ENCODE results near the gene NCOA3.
"Not testable (repeated sequence)": the region's sequence is repeated elsewhere in the genome, so short reads cannot be mapped to it uniquely, and the experiment has no call there.

NCOA3 gene

GRCh38 chr20:47571426-47571825 is 69.7 kb downstream of the NCOA3 start:
- no peak for DNase-seq

GRCh38 chr20:47572105-47572729 is 70.5 kb downstream of the NCOA3 start:
- no peak for DNase-seq

DNA sequence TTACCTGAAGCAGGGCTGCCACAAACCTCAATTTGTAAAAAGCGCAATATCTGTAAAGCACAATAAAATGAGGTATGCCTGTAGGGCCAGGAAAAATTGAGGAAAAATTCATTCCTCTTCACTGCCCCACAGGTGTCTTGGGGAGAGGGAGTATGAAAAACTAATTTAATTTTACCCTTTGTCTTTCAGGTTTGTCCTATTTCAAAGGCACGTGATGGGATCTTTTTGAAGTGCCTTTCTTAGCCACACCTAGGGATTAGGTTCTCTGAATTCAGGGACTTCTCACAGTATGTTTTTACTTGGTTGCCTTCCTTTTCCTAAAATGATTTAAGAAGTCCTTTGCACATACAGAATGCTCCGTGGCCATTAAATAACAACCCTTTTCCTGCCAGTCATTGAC is 71.9 kb downstream of the NCOA3 start:
- DNase-seq, result no peak

- DNase-seq, result no peak
Observed at GRCh38 chr20:47574616-47575364, 73.1 kb downstream of the NCOA3 start.

GRCh38 chr20:47576516-47577033 is 74.9 kb downstream of the NCOA3 start:
- DNase-seq, result no peak

DNA sequence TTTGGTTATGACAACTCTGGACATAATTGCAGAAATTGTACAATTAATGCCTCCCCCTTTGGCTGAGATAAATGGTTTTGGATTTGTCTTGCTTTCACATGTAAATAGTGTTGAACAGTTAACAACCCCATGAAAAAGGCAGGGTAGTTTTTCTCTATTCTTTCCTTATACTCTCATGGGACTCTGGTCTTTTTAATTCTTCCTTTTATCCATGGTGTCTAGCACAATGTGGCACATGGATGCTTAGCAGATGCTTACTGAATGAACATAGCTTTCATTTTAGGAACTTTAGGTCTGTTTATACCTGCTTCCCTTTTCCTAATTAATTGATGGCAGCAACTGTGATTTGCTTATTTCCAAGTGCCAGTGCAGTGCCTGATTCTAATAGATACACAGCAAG is 75.6 kb downstream of the NCOA3 start:
- no peak for DNase-seq

- no peak for DNase-seq
Observed at GRCh38 chr20:47578543-47578942, 76.9 kb downstream of the NCOA3 start.

- not testable (repeated sequence) for DNase-seq
Observed at GRCh38 chr20:47580686-47581085, 79.0 kb downstream of the NCOA3 start.

DNA sequence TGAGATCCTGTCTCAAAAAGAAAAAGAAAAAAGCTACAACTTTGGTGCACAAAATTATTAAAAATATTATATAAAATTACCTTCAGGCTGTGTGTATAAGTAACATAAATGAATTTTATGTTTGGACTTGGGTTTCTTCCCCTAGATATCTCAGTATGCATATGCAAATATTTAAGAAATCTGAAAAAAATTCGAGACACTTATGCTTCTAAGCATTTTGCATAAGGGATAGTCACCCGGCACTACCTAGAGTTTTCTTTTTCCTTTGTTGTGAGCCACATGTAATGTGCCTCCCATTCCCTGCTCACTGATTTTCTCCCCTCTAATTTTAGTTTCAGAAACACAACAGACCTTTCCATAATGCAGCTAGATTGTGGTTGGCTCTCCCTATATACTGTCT is 79.4 kb downstream of the NCOA3 start:
- no peak for DNase-seq

DNA sequence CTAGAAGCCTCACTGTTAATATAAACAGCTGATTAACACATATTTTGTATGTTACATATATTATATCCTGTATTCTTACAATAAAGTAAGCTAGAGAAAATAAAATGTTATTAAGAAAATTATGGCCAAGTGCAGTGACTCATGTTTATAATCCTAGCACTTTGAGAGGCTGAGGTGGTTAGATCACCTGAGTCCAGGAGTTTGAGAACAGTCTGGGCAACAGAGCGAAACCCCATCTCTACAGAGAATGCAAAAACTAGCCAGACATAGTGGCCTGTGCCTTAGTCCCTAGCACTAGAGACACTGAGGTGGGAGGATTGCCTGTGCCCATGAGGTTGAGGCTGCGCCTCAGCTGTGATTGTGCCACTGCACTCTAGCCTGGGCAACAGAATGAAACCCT is 81.9 kb downstream of the NCOA3 start:
- DNase-seq, result no peak

- no peak for DNase-seq
Observed at GRCh38 chr20:47585087-47585747, 83.5 kb downstream of the NCOA3 start.

DNA sequence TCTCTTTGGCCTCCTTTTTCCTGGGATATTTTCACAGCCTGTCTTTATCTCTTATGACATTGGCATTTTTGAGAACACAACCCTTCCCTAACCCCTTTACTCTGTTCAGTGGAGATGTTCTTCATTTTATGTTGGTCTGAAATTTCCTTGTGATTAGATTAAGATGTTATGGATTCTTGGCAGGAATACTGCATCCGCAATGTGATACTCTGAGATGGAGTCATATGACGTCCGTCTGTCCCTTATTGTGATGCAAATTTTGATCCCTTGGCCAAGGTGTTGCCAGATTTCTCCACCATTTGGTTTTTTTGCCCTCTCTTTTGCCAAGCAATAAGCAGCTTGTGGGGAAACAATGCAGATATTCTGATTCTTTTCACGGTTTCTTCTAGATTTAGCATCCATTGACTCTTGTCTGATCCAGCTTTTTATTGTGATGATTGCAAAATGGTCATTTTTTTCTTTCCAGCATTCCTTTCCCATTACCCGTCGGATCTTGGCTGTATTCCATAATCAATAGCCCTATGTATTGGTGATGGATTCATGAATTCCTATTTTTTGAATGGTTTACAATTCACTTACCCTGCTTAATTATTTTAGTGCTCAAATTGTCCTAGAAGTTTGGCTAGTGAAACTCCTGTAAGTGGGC is 85.1 kb downstream of the NCOA3 start:
- DNase-seq, result no peak

GRCh38 chr20:47588158-47588557 is 86.5 kb downstream of the NCOA3 start:
- no peak for DNase-seq

DNA sequence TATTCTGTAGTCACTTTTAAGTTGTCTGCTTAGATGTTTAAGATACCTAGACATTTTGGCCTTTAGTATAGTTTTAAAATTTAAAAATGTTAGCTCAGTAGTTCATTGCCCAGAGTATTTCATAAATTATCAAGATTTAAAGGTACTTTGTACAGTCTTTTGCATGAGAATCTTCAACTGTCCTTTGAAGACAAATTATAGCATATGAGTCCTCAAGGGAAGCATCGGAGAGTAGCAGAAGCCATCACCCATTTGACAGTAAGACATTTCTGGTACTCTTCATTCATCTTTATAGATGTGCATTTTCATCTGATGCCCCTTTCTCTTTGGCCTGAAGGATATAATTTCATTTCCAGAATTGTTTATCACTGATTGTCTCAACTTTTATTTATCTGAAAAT is 89.5 kb downstream of the NCOA3 start:
- DNase-seq, result no peak

GRCh38 chr20:47594157-47594556 is 92.5 kb downstream of the NCOA3 start:
- no peak for DNase-seq

DNA sequence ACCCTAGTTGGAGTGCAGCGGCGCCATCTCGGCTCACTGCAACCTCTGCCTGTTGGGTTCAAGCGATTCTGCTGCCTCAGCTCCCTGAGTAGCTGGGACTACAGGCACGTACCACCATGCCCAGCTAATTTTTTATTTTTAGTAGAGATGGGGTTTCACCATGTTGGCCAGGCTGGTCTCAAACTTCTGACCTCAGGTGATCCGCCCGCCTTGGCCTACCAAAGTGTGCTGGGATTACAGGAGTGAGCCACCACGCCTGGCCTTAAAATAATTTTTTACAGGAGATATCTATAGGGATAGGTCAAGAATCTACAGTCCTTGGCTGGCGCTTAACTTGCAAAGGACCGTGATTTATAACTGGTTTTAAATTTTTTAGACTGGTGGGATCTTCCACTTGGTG is 93.5 kb downstream of the NCOA3 start:
- not testable (repeated sequence) for DNase-seq

DNA sequence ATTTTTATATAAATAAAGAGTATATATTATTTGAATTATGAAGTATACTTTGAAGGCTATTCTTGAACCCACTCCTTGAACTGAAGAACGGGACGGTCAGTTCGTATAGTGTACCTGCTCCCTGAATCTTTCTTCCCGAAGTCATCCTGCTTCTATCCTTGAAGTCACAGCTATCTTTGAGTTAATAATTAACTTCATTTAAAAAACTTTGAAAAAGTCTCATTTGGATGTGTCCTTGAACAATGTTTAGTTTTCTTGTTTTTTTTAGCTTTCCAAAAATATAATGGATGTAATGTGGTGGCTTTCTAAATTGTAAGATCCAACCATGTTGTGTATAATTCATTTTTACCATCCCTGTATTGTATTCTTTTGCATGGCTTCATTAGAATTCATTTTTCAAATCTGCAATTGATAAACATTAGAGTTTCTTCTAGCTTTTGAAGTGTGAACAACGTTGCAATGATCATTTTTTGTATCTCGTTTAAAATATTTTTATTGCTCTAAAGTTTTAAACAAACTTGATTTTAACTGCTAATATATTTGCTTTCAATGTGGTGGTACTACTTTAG is 94.4 kb downstream of the NCOA3 start:
- no peak for DNase-seq

- DNase-seq, result no peak
Observed at GRCh38 chr20:47597090-47597489, 95.4 kb downstream of the NCOA3 start.

DNA sequence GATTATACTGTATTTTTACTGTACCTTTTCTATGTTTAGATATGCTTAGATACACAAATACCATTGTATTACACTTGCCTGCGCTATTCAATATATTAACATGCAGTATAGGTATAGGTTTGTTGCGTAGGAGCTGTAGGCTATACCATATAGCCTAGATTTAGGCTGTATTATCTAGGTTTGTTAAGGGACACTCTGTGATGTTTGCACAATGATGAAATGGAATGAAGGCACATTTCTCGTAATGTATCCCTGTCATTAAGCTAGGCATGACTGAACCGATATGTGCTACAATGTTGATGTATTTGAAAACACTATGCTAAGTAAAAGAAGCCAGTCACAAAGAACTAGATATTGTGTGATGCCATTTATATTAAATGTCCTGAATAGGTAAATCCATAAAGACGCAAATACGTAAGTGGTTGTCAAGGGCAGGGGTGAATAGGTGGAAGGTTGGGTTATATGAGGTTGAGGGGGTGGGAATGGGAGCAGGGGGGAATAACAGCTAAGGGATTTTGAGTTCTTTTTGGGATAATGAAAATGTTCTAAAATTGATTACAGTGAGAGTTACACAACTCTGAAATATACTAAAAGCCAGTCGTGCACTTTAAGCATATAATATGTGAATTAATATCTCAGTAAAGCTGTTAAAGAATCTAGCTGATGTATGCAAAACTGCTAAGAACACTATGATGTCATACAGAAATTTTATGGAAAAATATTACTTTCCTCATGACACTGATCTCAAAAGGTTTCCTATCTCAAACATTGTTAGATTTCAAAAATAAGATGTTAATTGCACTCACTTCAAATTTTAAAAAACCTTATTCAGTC is 97.4 kb downstream of the NCOA3 start:
- no peak for DNase-seq

- DNase-seq, result no peak
Observed at GRCh38 chr20:47600967-47601547, 99.4 kb downstream of the NCOA3 start.

DNA sequence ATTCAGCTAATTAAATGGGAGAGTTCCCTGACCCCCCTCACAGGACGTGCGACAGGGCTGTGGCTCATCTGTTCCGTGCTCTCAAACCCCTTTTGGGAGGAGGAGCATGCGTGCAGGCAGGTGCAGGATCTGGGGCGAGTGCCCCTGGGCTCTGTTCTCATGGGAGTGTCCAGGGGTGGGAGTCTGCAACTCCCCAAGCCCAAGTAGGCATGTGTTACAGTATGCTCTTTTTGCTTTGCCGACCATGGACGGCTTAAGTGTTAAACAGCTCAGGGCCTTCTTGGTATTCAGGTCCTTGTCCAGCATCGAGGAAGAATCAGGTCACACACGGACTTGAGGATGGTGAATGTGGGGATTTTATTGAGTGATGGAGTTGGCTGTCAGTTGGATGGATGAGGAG is 101.6 kb downstream of the NCOA3 start:
- DNase-seq, result no peak
